HG02884 (cell line): ENCODE data around the gene LMTK2.

Experiments
- ATAC-seq: cut with Tn5 transposase; IDR thresholded peaks from one replicate; pipeline ENCODE4 v1.9.1; 2021; ENCODE audit warnings: mild to moderate bottlenecking, moderate library complexity; ENCODE audit not compliant: unreplicated experiment

Gene LMTK2

DNA sequence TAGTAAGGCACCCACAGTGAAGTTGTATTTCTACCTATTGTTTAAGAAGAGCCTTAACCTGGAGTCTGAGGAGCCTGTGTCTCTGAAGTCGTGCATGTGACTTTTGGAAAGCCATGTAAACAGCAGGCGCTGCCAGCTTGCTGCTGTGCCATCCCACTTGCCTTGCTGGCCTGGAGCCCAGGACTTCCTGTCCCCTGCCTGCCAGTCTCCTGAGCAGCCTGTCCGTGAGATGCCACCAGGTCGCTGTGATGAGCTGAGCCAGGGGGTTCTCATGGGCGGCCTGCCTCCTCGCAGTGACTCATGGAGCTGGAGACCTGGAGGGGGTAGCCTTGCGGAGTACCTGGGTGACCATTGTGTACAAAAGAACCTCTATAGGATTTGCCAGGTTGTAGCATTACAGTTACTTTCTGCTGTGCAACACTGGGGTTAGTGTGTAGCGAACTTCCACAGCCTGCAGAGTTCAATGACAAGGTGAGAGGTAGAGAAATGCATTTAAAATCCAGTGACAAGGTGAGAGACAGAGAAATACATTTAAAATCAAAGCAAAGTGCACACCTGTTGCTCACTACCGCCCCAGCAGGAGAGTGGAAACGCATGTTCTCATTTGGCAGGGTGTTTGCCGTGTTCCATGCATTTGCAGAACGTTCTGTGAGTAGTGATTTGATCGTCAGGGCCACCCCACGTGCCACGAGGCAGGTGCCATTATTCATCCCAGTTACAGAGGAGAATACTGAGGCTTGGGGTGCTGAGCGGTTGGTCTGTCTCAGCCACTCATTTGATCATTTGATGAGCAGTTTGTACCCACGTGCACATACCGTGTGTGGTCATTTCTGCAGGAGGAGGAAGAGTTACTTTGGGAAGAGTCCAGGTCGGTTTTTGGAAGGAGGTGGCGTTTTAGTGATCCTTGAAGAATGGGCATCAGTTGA, 67.9 kb downstream of the LMTK2 start:
- ATAC-seq: no peak

GRCh38 chr7:98175260-98175940, 68.7 kb downstream of the LMTK2 start:
- no peak for ATAC-seq

DNA sequence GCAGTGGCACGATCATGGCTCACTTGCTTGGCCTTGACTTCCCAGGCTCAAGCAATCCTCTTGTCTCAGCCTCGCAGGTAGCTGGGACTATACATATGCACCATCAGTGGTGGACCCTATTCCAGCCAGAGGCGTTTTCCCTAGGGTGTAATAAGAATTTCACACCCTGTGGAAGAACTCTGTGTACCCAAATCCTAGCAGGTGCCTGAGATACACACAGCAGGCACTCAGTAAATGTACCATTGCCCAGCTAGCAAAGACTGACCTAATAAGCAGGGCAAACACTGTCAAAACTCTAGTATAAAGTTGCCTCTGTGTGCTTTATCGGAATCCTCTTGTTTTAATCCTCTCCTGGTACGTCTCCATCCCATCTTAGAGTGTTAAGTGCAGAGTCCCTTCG, 70.9 kb downstream of the LMTK2 start:
- no peak for ATAC-seq

DNA sequence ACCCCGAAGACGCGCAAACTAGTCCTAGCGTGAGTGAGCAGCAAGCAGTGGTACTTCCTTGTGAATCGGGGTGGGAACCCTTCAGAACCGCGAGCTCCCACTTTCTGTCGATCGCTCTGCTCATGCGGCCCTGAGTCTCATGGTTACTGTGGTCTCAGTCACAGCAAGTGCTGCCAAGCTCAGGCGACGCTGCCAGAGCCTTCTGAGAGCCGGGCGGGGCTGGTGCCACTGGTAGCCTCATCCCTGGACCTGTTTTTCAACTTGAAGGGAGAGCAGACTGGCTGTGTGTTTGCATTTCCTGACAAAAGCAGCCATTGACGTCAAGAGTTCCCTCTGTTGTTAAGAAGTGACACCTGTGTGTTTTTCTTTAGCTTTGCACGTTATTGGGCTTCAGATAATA, 71.7 kb downstream of the LMTK2 start:
- ATAC-seq: no peak

DNA sequence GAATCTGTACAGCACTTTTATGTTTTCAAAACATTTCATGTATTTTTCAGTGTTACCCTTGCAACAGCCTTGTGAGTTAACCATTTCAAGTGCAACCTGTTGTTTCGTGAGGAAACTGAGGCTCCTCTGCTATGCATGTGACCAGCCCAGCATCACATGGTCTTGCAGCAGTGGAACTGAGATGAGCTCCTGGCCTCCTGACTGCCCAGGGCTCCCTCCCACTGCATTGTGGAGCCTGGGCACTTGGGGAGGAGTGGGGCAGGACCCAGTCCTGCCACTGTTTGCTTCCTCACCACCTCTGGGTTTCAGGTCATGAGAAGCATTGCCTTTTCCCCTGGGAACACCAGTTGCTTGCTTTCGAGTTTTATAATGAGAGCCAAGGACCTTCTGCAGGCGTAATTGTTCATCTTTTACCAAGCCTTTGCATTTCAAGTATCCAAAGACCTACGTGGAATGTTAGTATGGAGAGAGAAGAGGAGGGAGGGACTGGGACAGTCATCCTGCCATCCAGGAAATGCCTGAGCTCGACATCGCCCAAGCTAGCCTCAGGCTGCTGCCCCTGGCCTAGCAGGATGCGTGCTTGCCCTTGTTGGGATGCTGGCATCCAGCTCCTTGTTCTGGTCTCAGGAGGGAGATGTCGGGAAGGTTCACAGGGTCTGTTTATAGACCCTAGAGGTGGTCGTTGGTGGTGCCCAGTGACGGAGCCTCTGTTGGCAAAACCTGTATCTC, 72.3 kb downstream of the LMTK2 start:
- ATAC-seq: no peak

- ATAC-seq: no peak
These were observed 74.1 kb downstream of the LMTK2 start for GRCh38 chr7:98180751-98181150.

DNA sequence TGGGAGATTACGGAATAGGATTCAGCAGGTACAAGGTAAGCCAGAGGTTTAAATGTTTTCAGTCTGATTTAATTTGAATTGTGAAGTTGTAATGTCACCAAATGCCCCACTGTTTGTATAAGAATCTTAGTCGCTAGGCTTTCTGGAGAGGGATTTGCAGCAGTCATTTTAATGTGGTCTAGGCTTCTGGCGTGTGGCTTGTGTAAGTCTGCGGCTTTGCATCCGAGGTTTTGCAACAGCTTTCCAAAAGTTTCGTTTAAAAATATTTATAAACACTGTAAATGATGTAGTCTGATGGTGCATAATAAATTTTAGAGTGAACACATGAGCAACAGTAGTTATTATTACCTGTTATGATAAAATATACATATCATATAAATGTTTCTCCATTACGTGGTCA, 78.4 kb downstream of the LMTK2 start:
- no peak for ATAC-seq

DNA sequence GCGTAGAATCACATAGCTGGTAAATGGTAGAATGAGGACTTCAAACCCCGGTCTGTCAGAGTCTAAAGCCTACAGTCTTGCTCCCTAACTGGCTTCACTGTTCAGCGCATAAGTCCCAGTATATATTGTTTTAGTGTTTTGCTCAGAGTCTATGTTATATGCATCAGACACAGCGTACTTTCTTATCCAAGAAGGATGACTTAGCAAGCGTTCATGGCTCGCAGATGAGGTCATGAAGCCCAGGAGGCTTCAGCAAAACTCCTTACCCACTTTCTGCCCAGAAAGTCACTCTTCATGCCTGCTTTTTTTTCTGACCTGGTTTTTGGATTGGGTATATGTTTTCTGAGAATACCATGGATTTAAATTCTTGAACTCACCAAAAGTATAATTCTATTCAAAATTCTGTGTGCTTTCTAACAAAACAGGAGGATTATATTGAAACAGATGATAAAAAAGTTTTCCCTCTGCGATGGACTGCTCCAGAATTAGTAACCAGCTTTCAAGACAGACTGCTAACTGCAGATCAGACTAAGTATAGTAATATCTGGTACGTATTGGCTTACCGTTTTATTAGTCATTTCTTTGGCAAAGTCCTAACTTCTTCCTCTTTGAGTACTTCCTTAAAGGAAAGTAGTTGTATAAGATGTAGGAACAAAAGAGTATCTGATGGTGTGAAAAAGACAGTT, 79.9 kb downstream of the LMTK2 start:
- ATAC-seq: no peak

- ATAC-seq: no peak
These were observed 80.5 kb downstream of the LMTK2 start for GRCh38 chr7:98187138-98187502.

DNA sequence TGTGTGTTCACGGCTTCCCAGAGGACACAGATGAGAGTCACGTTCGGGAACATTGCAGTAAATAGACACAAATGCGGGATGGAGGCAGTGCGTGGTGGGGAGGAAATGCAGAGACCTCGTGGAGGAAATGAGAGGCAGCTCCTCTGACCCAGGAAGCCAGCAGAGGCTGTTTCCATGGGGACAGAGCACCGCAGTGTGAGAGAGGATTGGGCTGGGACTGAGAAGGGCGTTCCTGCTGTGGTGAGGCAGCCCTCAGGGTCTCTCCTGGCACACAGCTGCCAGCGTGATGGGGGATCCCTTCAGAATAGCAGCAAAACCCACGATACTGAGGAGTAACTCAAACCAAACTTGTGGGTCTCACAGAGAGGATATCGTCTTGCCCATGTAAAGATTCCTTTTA, 82.9 kb downstream of the LMTK2 start:
- no peak for ATAC-seq

DNA sequence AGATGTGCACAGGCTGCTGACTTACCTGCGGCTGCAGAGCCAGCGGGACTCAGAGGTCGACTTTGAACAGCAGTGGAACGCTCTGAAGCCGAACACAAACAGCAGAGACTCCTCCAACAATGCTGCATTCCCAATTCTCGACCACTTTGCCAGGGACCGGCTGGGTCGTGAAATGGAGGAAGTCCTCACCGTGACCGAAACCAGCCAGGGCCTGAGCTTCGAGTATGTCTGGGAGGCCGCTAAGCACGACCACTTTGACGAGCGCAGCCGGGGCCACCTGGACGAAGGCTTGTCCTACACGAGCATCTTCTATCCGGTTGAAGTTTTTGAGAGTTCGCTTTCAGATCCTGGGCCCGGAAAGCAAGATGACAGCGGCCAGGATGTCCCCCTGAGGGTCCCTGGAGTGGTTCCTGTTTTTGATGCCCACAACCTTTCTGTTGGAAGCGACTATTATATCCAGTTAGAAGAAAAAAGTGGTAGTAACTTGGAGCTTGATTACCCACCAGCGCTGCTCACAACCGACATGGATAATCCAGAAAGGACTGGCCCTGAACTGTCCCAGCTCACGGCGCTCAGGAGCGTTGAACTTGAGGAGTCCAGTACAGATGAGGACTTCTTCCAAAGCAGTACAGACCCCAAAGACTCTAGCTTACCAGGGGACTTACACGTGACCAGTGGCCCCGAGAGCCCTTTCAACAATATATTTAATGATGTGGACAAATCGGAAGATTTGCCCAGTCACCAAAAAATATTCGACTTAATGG, 85.2 kb downstream of the LMTK2 start:
- ATAC-seq: no peak

DNA sequence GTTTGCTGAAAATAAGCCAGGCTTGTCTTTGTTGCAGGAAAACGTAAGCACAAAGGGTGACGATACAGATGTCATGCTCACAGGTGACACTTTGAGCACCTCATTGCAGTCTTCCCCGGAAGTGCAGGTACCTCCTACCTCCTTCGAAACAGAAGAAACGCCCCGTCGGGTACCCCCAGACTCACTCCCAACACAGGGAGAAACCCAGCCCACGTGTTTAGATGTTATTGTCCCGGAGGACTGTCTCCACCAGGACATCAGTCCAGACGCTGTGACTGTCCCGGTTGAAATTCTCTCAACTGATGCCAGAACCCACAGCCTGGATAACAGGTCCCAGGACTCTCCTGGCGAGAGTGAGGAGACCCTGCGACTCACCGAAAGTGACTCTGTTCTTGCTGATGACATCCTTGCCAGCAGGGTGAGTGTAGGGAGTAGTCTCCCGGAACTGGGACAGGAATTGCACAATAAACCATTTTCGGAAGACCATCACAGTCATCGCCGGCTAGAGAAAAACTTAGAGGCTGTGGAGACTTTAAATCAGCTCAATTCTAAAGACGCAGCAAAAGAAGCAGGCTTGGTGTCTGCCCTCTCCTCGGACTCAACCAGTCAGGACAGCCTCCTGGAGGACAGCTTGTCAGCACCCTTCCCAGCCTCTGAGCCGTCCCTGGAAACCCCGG, 86.3 kb downstream of the LMTK2 start:
- no peak for ATAC-seq

DNA sequence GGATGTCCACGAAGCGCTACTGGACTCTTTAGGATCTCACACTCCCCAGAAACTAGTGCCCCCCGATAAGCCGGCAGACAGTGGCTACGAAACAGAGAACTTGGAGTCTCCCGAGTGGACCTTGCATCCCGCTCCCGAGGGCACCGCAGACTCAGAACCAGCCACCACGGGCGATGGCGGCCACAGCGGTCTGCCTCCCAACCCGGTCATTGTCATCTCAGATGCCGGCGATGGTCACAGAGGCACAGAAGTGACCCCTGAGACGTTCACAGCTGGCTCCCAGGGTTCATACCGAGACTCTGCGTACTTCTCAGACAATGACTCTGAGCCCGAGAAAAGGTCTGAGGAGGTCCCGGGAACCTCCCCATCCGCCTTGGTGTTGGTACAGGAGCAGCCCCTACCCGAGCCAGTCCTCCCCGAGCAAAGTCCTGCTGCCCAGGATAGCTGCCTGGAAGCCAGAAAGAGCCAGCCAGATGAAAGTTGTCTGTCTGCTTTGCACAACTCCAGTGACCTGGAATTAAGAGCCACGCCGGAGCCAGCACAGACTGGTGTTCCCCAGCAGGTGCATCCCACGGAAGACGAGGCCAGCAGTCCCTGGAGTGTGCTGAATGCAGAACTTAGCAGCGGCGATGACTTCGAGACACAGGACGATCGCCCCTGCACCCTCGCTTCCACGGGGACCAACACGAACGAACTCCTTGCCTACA, 87.0 kb downstream of the LMTK2 start:
- no peak for ATAC-seq

GRCh38 chr7:98194186-98194585, 87.5 kb downstream of the LMTK2 start:
- ATAC-seq: no peak

DNA sequence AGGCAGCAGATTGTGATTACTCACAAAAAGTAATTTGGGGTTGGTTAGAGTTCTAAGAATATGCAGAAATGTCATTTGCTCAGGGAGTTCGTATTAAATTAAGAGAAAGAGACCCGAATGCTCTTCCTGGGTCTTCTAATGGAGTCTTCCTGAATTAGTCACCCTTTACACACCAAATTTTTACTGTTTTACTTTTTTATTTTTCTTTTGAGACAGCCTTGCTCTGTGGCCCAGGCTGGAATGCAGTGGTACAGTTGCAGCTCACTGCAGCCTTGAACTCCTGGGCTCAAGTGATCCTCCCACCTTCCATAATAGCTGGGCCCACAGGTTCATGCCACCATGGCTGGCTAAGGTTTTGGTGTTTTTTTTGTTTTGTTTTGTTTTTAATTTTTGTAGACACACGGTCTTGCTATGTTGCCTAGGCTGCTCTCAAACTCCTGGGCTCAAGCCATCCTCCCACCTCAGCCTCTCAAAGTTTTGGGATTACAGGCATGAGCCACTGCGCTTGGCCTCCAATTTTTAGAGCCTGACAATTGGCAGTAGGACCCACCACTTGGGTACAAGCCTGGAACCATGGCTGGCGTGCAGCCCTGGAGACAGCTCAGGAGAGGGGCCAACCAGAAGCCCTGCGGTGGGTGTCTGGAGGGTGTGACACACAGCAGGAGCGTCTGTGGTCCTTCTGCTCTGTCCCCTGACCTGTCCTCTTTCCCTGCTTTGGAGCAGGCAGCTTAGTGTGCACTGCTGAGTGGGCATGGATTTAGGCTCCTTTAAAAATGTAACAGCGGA, 88.2 kb downstream of the LMTK2 start:
- no peak for ATAC-seq

DNA sequence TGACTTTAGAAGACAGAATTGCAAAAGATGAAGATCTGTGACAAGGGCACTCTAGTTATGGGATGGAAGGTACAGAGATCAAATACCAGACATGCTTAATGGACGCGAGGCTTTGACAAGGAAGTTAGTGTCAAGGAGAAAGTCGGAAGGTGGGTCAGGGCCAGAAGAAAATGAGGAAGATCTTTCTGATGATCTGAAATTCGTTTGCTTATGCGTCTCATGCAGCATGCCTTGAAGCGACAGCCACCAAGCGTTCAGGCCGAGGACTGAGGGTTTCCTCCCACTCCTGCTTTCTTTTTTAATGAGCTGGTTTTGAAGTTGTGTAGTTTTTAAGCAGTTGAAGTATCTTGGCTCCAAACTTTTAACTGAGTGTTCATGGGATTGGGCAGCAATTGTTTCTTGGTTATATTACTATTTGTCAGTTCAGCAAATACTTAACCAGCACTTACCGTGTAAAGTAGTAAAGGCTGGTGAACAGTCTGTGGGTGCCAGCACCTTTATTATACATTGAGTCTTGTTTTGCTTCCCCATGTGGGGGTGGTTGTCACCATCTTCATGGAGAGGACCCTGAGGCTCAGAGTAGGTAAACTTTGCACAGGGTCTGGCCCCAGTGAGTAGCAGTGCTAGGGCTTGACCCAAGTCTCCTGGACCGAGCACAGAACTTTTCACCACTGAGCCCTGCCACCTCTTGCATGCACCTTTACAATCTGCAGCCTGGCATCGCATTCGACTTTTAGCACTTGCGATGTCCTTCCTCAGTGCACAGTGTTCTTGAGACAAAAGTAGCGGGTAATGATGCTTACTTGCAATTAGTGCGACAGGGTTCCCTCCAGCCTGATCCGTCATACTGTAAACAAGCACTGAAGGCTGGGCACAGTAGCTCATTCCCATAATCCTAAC, 90.3 kb downstream of the LMTK2 start:
- ATAC-seq: no peak

GRCh38 chr7:98199131-98199530, 92.5 kb downstream of the LMTK2 start:
- no peak for ATAC-seq
